SK-N-SH (cell line): ENCODE results near the gene C16orf92. TPM values are rescaled to one million over a fixed set of nuclear protein-coding genes. Genes with fewer than 3 reads are reported as not detected.
A peak's percentile ranks its signal among the peaks of the same experiment; 100 is the strongest.

Experiments used
- CTCF ChIA-PET: fragments of 300-600, 350-600 bp; formaldehyde crosslinking; extraction: SDS; loops from one replicate; lab custom pipeline; 2021; lab: Yijun Ruan, JAX
- POLR2A ChIA-PET: fragments of 350-600 bp; sonication (Branson Sonifier 250); formaldehyde crosslinking; extraction: SDS; loops from one replicate; lab custom pipeline; 2020; ENCODE audit warnings: antibody characterized with exemption, inconsistent platforms; lab: Yijun Ruan, JAX
- DNase-seq: peaks from one replicate; pipeline ENCODE4 v3.0.0; 2012
- H2AFZ ChIP-seq: fragments of 200-600 bp; sonication (generic); 2 replicates; pipeline ENCODE4 v1.8.1; 2016; ENCODE audit warnings: antibody characterized with exemption, mild to moderate bottlenecking, low read depth
- H3F3A ChIP-seq: fragments of 200-600 bp; sonication (generic); replicated peaks from 2 replicates; pipeline ENCODE3; 2016; ENCODE audit warnings: antibody characterized with exemption, mild to moderate bottlenecking; ENCODE audit not compliant: insufficient read depth
- H3K27ac ChIP-seq, 2 experiments: fragments of 200-500 bp in 1 of 2; fragments of 200-600 bp in 1 of 2; sonication (Bioruptor generic) in 1 of 2; sonication (generic), shearing (Covaris generic) in 1 of 2; 2 replicates each; pipeline versions ENCODE4 v1.5.1 to v1.6.1; 2014 to 2016; ENCODE audit warnings: low read depth in 2 of 2, inconsistent platforms in 1 of 2, low read length in 1 of 2, mild to moderate bottlenecking in 1 of 2, mixed read lengths in 1 of 2
- H3K27me3 ChIP-seq: fragments of 200-600 bp; sonication (generic), shearing (Covaris generic); 2 replicates; pipeline ENCODE4 v1.6.1; 2016; ENCODE audit warnings: mixed run types; ENCODE audit not compliant: insufficient read depth
- H3K36me3 ChIP-seq, 2 experiments: fragments of 200-500 bp in 1 of 2; fragments of 200-600 bp in 1 of 2; sonication (Bioruptor generic) in 1 of 2; sonication (generic) in 1 of 2; replicated peaks in 1 of 2; 2 replicates each; pipeline versions ENCODE3 to v1.5.1; 2014 to 2016; ENCODE audit warnings: low read length in 1 of 2, mild to moderate bottlenecking in 1 of 2; ENCODE audit not compliant: insufficient read depth in 2 of 2, control insufficient read depth in 1 of 2
- H3K4me1 ChIP-seq, 2 experiments: fragments of 200-500 bp in 1 of 2; fragments of 200-600 bp in 1 of 2; sonication (Bioruptor generic) in 1 of 2; sonication (generic), shearing (Covaris generic) in 1 of 2; 2 replicates each; pipeline versions ENCODE4 v1.5.1 to v1.6.1; 2014 to 2016; ENCODE audit warnings: low read depth in 1 of 2, low read length in 1 of 2, mixed run types in 1 of 2; ENCODE audit not compliant: insufficient read depth in 2 of 2, control insufficient read depth in 1 of 2
- H3K4me2 ChIP-seq: fragments of 200-600 bp; sonication (generic), shearing (Covaris generic); 2 replicates; pipeline ENCODE4 v1.6.1; 2017; ENCODE audit warnings: mixed run types
- H3K4me3 ChIP-seq, 2 experiments: fragments of 200-500 bp in 1 of 2; fragments of 200-600 bp in 1 of 2; sonication (Bioruptor generic) in 1 of 2; sonication (generic), shearing (Covaris generic) in 1 of 2; 2 replicates each; pipeline versions ENCODE4 v1.5.1 to v1.8.1; 2014 to 2016; ENCODE audit warnings: low read depth in 2 of 2, inconsistent platforms in 1 of 2, low read length in 1 of 2, mild to moderate bottlenecking in 1 of 2, mixed read lengths in 1 of 2, moderate library complexity in 1 of 2
- H3K79me2 ChIP-seq: fragments of 200-600 bp; sonication (generic); 2 replicates; pipeline ENCODE4 v1.8.1; 2017; ENCODE audit warnings: mild to moderate bottlenecking; ENCODE audit not compliant: insufficient read depth
- H3K9ac ChIP-seq: fragments of 200-600 bp; sonication (generic); 2 replicates; pipeline ENCODE4 v1.6.1; 2017; ENCODE audit warnings: mixed run types
- H3K9me2 ChIP-seq: fragments of 200-600 bp; sonication (generic); 2 replicates; pipeline ENCODE4 v1.6.1; 2017; ENCODE audit warnings: mixed run types
- H3K9me3 ChIP-seq: fragments of 200-600 bp; sonication (generic); 2 replicates; pipeline ENCODE4 v1.6.1; 2017; ENCODE audit warnings: mixed run types, mild to moderate bottlenecking, moderate library complexity
- H4K20me1 ChIP-seq: fragments of 200-600 bp; sonication (generic); 2 replicates; pipeline ENCODE4 v1.6.1; 2017; ENCODE audit warnings: mild to moderate bottlenecking, mixed run types; ENCODE audit not compliant: insufficient read depth
- CTCF ChIP-seq: fragments of 200-600 bp; sonication (generic); IDR thresholded peaks from 2 replicates; pipeline ENCODE4 v1.6.1; 2017; ENCODE audit warnings: antibody characterized with exemption, mild to moderate bottlenecking, moderate library complexity
- ELF1 ChIP-seq: IDR thresholded peaks from 2 replicates; pipeline ENCODE4 v1.4.0; 2012
- EZH2phosphoT487 ChIP-seq: fragments of 200-600 bp; sonication (generic); IDR thresholded peaks from 2 replicates; pipeline ENCODE4 v1.6.1; 2017; ENCODE audit warnings: low read depth, mixed run types, mild to moderate bottlenecking, antibody characterized with exemption, moderate library complexity, borderline replicate concordance
- FOXM1 ChIP-seq: IDR thresholded peaks from 2 replicates; pipeline ENCODE4 v1.4.0; 2012; ENCODE audit warnings: low read depth, mild to moderate bottlenecking
- GABPA ChIP-seq: IDR thresholded peaks from 2 replicates; pipeline ENCODE4 v1.4.0; 2012; ENCODE audit warnings: low read depth, mild to moderate bottlenecking
- PBX3 ChIP-seq: IDR thresholded peaks from 2 replicates; pipeline ENCODE4; 2012
- POLR2AphosphoS5 ChIP-seq: IDR thresholded peaks from 2 replicates; pipeline ENCODE4 v1.6.1; 2012; ENCODE audit warnings: low read depth, low read length
- RAD21 ChIP-seq: IDR thresholded peaks from 2 replicates; pipeline ENCODE4 v1.6.1; 2012; ENCODE audit warnings: mild to moderate bottlenecking, low read length
- RCOR1 ChIP-seq: fragments of 150-350 bp; IDR thresholded peaks from 2 replicates; pipeline ENCODE4 v1.6.1; 2017; ENCODE audit warnings: antibody characterized with exemption, low read length
- REST ChIP-seq: IDR thresholded peaks from 2 replicates; pipeline ENCODE4 v1.6.1; 2012; ENCODE audit warnings: mild to moderate bottlenecking, low read depth, low read length, moderate library complexity
- RFX5 ChIP-seq: IDR thresholded peaks from 2 replicates; pipeline ENCODE4 v1.6.1; 2012; ENCODE audit warnings: mild to moderate bottlenecking, improper control_type of control experiment, low read length
- RXRA ChIP-seq: IDR thresholded peaks from 2 replicates; pipeline ENCODE4 v1.4.0; 2012; ENCODE audit warnings: low read depth, mild to moderate bottlenecking, borderline replicate concordance
- SIN3A ChIP-seq: IDR thresholded peaks from 2 replicates; pipeline ENCODE4 v1.6.1; 2012; ENCODE audit warnings: low read depth, mild to moderate bottlenecking, low read length, moderate library complexity, borderline replicate concordance
- SMC3 ChIP-seq: IDR thresholded peaks from 2 replicates; pipeline ENCODE4 v1.6.1; 2012; ENCODE audit warnings: low read depth, low read length, improper control_type of control experiment
- TEAD4 ChIP-seq: IDR thresholded peaks from 2 replicates; pipeline ENCODE4 v1.4.0; 2012; ENCODE audit warnings: mild to moderate bottlenecking, borderline replicate concordance; ENCODE audit not compliant: insufficient read depth
- YY1 ChIP-seq: IDR thresholded peaks from 2 replicates; pipeline ENCODE4 v1.4.0; 2012; ENCODE audit warnings: low read depth, mild to moderate bottlenecking
- WGBS: methylation state at CpG from one replicate; pipeline ENCODE4 v1.1.6; 2017; ENCODE audit warnings: low lambda C conversion rate; 5-methylcytosine and 5-hydroxymethylcytosine counted together
- polyA plus RNA-seq, 3 experiments: library from polyadenylated mRNA; depleted of rRNA; stranded (reverse); fragments of >200 nt; gene quantifications; 2 replicates each; pipeline ENCODE4 v1.2.3, GENCODE V29; 2012
- TF ChIP-seq, protein P1 (sequence below): IDR thresholded peaks from 2 replicates; pipeline ENCODE4 v1.4.0; 2012; ENCODE audit warnings: low read depth, borderline replicate concordance

The C16orf92 gene
- polyA plus RNA-seq, 1 of the 3 experiments (the other 2 are of a cell fraction) = not detected

DNA sequence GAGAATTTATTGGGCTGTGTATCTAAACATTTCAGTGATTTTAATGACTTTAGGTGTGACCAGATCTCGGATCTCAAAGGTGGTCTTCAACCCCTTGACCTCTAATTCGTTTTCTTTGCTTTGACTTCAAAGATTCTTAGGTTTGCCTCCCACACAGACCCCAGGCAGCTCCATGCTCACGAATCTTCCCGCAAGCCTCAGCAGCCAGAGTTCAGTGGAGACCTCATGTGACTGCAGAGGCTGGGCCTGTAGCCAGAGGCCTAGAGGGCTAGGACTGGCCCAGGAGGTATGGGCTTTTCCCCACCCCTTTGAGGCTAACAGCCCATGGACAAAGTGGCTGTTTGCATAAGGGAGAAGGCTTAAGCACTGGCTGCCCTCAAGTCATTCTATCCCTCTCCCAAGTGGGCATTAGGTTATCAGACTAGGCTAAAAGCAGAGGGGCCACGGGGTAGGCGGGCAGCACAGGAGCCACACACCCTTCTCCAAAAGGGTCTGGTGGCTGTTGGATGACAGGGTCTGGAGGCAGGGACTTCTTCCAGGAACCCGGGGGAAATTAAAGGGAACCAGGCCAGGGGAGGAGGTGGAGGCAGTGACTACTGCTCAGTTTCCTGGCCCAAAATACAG lies 30.5 kb upstream of the C16orf92 start:
- CTCF ChIA-PET = interaction anchor here (2.2 to 2.4 kb wide), 2 partner anchors 13 to 39 kb away, joined by 6 to 7 read pairs; partner anchors contain the start of gene TLCD3B
- no peak for DNase-seq
- no peaks in the 10 kb centered on the region for H3K9me3 ChIP-seq
- H2AFZ ChIP-seq = no peak overlapping the region
- peaks cover 10% of the 10 kb centered on the region for H3F3A ChIP-seq
- H3K9me2 ChIP-seq = no peaks in the 10 kb centered on the region
- no peak overlapping the region for H3K9ac ChIP-seq
- H4K20me1 ChIP-seq = no peaks in the 10 kb centered on the region
- TF ChIP-seq, protein P1, sequence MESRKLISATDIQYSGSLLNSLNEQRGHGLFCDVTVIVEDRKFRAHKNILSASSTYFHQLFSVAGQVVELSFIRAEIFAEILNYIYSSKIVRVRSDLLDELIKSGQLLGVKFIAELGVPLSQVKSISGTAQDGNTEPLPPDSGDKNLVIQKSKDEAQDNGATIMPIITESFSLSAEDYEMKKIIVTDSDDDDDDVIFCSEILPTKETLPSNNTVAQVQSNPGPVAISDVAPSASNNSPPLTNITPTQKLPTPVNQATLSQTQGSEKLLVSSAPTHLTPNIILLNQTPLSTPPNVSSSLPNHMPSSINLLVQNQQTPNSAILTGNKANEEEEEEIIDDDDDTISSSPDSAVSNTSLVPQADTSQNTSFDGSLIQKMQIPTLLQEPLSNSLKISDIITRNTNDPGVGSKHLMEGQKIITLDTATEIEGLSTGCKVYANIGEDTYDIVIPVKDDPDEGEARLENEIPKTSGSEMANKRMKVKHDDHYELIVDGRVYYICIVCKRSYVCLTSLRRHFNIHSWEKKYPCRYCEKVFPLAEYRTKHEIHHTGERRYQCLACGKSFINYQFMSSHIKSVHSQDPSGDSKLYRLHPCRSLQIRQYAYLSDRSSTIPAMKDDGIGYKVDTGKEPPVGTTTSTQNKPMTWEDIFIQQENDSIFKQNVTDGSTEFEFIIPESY = no peak
- TF ChIP-seq CTCF (no peak), RCOR1 (no peak), GABPA (no peak), REST (no peak), RXRA (no peak), ELF1 (no peak), POLR2AphosphoS5 (no peak), TEAD4 (no peak), SIN3A (no peak), RFX5 (no peak), RAD21 (no peak), YY1 (no peak), SMC3 (no peak), EZH2phosphoT487 (no peak), FOXM1 (no peak), PBX3 (no peak)
- 79% methylated on average over 7 of the region's 7 CpGs for WGBS
- H3K36me3 ChIP-seq = peaks cover 0 to 58% of the 10 kb centered on the region in 2 experiments
- no peak overlapping the region for H3K4me2 ChIP-seq
- H3K4me3 ChIP-seq = no peak overlapping the region
- 0 out of 4 replicates have a peak overlapping the region, but pooled peaks of 1 of the 2 experiments have one; percentile 20 for H3K27ac ChIP-seq
- POLR2A ChIA-PET = no interaction called here
- peaks cover 0 to 14% of the 10 kb centered on the region in 2 experiments; a peak in 1 of 4 replicates for H3K4me1 ChIP-seq
- peaks cover 14% of the 10 kb centered on the region; the same call in 1 of the 2 replicates for H3K79me2 ChIP-seq
- no peaks in the 10 kb centered on the region for H3K27me3 ChIP-seq
